GM19099 (cell line): ENCODE data around the gene DNAJC11.

Experiments used
- POLR2A ChIP-seq: IDR thresholded peaks from 3 replicates; pipeline ENCODE4 v1.6.1; 2011; ENCODE audit warnings: low read depth; ENCODE audit not compliant: insufficient read length; ENCODE audit errors: extremely low read depth

Gene DNAJC11

DNA sequence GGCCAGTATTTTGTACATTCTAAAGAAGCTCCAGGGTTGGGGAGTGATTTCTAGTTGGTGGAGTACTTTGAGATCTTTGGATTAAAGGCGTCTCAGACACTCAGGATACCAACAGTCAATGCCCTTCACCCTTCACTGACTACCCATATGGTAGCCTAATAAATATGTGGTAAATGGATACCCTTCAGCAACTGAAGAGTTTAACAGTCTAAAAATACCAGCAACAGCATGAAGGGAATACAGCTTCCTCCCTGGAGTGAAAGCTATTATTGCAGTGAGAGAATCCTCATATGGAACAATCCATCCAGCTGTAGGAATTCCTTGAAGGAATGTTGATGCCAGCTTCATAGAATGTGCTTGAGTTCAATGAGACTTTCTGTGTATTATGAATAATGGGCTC lies 26.8 kb downstream of the DNAJC11 start:
- TF ChIP-seq POLR2A, result no peak

DNA sequence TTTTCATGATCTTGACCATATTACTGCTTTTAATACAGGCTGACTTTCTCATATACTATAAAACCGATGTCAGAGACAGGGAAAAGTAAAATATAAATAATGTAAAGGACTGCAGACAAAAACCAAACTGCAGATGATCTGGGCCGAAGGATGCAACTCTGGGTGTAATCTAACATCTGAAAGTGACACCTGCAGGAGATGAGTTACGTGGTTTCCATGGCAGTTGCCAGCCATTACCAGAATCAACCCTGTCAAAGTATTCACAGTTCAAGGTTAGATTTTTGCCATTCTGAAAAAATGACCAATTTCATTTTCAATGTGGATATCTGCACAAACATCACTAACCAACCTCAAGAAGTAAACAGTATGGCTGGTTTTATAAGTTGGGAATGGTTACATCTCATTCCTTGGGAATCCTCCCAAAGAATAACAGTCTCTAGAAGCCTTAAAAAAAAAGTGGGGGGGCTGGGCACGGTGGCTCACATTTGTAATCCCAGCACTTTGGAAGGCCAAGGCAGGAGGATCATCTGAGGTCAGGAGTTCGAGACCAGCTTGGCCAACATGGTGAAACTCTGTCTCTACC lies 27.7 kb downstream of the DNAJC11 start:
- TF ChIP-seq POLR2A, result no peak

DNA sequence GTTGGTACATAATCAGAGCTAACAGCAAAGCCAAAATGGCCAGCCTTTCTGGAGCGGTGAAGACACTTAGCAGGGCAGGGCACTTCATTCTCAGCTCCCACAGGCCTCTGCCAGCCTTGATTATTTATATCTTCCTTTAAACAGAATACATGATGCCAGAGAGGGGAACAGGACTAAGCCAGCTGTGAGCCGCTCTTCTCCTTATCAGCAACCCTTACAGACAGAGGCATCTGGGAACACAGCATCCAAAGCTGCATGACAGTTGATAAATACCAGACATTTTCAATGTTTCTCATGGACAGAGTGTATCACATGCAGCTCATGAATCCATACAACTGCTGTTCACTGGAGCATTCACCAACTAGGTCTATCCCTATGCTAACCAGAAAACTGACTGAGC lies 29.1 kb downstream of the DNAJC11 start:
- no peak for TF ChIP-seq POLR2A

DNA sequence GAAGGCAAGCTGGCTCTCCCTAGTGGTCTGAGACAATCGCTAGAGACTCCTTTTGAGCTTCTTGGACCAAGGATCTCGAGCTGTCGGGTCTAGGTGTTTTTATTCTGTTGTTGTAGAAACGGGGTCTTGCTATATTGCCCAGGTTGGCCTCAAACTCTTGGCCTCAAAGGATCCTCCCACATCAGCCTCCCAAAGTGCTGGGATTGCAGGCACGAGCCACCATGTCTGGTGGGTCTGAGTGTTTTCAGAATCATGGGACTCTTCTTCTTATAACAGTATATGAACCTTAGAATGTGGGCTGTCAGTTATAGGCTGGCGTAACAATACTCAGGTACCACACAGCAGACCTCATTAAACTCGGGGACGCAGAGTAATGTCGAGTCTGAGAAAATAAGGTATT lies 33.1 kb downstream of the DNAJC11 start:
- no peak for TF ChIP-seq POLR2A

DNA sequence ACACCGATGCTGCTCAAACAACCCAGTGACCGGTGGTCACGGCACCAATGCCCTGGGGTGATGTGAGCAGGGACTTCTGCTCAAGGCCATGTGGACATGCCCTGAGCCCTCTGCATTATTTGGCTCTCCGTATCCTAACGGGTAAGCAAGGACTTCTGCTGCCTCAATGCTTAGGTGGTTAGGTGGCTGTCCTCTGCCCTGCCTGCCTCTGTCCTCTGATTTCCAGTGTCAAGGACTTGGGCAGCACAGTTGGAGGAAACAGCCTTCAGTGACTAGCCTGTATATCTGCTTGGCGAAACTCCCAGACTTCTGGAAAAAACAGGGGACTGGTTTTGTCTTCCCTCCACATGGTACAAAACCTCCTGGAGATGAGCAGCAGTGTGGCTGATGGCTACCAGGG lies 34.5 kb downstream of the DNAJC11 start:
- TF ChIP-seq POLR2A, result no peak

DNA sequence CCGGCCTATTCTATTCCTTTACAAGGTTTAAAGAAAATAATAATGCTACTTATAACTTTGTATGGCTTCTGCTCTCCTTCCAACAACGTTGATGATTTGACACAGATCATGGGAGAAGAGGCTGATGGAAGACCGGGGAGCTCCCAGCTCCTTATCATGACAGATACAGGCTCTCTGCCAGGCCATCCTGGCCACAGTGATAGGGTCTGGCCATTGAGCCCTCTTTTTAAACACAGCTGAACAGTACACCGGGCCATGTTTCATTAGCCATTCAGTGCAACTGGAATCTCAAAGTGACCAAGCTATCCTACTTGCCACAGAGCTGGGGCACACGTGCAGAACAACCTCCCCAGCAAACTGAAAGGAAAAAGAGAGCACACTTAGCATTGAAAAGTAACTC lies 34.9 kb downstream of the DNAJC11 start:
- no peak for TF ChIP-seq POLR2A

DNA sequence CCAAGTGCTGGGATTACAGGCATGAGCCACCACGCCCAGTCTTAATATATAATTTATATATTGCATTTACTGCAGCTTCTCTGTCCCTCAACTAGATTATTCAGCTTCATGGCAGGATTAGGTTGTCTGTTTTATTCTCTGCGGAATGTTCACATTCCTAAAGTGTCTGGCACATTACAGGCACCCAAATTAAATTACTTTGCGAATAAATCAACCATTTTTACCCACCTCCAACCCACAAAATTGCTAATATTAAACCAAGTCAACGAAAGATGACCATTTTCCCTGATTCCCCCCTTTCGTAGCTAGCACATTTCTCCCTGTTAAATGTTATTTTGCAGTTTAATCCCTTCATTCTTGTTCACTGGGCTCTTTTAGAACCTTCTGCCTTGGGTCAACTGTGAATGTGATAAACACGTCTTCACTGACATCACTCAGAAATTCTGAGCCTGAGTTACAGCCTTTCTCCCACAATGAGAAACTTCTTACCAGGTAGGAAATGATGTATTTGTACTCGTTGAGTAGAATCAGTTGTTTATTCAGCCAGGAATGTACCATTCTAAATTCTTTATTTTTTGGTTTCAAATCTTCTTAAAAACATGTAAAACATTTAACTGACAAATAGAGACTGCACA lies 41.1 kb downstream of the DNAJC11 start:
- no peak for TF ChIP-seq POLR2A

DNA sequence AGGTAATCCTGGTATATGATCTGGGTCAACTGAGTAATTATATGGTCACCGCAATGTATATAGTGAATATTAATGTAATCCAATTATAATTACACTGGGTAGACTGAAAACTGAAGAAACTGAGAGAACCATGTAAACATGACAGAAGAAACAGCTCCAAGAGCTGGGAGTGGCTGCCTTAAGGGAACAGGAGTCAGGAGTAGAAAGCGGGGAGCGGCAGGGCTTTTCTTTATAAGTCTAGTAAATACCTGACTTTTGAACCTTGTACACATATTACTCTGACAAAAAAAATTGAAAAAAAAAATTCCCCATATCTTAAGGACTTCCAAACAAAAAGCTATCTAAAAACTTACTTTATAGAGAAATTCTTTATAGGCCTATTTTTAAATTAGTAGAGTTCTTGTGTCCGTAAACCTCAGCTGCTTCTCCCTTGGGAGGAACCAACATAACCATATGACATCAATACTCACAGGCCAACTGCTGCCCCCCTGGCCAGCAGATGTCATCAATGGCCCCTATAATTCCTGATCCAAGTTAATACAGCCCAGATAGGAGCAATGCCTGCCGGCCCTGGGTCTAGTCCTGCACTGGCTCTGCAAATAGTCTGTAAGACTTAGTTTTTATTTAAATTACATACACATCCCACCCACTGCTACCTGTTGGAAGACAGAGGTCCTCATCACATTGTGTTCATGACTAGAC lies 43.1 kb downstream of the DNAJC11 start:
- no peak for TF ChIP-seq POLR2A

DNA sequence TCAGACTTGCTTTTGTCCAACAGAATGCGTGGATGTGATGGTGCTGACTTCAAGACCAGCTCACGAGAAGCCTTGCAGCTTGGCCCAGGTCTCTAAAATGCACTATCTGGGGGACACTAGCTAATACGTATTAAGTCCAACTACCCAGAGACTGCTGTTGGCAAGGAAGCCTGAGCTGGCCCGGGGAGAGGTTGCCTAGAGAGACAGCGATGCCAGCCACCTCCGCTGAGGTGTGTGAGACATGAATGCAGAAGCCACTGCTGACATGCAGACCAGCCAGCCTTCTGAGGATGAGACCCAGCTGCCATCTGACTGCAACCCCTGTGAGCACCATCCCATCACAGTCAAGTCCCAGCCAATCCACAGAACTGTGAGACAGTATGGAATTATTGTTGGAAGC lies 44.5 kb downstream of the DNAJC11 start:
- TF ChIP-seq POLR2A, result no peak

DNA sequence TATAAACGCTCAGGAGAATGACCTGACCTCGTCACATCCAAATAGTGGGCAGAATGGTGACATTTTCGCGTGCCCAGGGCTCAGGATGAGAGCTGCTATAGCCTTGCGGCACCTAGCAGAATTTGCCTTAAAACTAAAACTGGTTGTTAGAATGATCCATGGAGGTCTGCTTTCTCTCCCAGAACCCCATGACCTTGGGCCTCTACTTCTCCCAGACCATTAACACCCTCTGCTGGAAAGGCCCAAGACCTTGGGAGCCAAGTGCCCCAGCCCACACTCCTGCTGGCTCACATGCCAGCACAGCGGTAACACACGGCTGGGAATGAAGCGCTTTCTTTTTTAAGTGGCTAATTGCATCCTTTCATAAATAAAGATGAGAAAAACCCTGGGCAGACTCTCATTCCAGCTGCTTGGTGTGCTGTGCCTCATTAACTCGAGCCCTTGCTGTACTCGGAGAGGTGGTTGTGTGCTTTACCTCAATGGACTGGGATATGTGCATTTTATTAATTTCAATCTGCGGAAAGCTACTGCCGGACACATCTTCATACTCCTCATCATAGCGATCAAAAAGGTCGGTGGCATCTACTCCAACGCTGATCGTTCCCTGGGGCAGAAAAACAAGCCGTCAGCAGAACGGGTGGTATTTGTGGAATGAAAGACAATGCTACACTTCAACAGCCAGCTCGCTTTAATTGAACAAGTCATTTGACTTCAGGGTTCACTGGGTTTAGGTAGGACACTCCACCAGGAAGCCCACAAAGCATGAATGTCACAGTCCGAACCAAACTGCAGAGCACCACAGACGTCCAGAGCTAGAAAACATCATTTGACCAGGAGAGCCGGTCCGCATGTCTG lies 48.0 kb downstream of the DNAJC11 start:
- TF ChIP-seq POLR2A, result no peak

DNA sequence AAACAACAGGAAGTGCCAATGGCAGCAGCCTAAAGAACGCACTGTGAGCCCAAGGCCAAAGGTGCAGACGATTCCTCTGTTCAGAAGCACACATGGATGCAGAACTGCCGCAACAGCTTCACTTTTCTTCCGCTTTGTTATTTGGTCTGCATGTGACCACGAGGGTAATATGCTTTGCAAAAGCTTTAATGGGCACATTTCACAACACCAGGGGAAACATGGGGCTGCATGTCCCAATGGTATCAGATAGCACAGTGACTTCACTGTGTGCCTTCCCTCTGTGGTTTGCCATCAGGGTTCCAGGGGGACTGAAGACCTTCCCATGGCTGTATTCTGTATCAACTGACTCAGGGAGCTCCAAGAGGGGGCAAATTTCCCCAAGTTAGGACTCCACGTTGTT lies 48.6 kb downstream of the DNAJC11 start:
- TF ChIP-seq POLR2A, result no peak

DNA sequence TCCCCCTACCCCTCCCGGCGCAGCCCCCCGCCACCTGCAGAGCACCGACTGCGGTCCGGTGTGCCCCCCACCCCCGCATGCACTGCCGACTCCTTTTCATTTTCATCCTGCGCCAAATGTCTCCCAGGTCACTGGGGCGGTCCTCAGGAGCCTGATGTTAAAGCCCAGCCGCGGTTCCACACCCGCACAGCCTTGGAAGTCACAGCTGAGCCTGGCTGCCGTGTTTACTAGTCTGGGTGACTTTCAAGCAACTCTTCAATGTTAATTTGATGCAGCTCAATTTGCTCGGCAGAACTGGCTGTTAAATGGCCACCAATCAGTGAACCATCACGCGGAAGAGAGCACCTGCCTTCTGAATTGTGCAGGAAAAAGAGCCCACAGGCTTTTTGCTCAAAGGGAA lies 49.7 kb downstream of the DNAJC11 start:
- no peak for TF ChIP-seq POLR2A

DNA sequence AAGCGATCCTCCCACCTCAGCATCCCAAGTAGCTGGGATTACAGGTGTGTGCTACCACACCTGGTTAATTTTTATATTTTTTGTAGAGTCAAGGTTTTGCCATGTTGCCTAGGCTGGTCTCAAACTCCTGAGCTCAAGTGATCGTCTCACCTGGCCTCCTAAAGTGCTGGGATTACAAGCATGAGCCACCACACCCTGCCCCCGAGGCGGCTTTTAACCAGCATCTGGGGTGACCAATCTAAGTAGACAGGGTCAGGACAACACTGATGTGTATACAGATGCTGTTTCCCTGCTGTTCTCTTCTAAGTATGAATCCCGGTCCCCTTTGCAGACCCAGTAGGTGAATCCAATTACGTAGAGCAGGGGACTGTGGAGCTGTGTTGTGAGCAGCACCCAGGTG lies 53.1 kb downstream of the DNAJC11 start:
- TF ChIP-seq POLR2A, result no peak

DNA sequence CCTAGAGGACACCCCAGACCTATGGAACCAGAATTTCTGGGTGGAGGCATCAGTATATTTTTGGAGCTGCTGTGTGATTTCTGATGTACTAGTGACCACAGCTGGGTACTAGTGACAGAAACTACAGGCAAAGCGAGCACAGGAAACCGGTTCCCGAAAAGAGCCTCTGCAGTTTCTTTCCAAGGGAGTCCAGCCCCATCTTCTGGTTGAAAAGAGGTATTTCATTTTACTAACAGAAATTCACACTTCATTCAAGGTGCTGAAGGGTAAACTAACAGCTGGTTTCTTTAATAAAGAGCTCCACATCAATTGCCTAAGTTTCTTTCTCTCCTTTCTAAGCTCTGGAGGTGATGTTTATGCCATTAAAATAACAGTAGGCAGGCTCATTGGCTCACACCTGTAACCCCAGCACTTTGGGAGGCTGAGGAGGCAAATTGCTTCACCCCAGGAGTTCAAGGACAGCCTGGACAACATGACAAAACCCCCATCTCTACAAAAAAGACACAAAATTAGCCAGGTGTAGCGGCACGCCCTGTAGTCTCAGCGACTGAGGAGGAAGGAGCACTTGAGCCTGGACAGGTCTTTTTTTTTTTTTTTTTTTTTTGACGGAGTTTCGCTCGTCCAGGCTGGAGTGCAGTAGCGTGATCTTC lies 55.0 kb downstream of the DNAJC11 start:
- no peak for TF ChIP-seq POLR2A

DNA sequence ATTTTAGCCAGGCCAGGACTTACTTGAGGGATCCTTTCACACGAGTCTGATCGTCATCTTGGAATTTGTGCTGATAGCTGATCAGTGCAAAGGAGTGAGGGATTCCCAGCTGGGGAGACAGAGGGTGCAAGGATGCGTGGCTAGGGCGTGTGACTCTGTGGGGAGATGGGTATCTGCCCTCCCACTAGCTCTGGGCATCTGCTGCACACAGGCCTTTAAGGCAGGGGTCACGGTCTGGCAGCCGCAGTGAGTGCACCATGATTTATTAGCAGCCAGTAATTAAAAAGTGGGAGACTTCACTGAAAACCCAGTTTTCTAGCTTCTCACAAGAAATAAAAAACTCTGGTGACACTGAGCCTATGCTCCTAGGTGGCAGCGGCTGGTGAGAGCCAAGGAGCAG lies 56.6 kb downstream of the DNAJC11 start:
- no peak for TF ChIP-seq POLR2A
